ENCODE results near the gene EQTN. TPM values are rescaled to one million over a fixed set of nuclear protein-coding genes. Genes with fewer than 3 reads are reported as not detected.

The EQTN gene
- total RNA-seq, 5 donors from 2014 or later (not counting 1 experiment from before 2014, with no cell fraction given), result not detected

DNA sequence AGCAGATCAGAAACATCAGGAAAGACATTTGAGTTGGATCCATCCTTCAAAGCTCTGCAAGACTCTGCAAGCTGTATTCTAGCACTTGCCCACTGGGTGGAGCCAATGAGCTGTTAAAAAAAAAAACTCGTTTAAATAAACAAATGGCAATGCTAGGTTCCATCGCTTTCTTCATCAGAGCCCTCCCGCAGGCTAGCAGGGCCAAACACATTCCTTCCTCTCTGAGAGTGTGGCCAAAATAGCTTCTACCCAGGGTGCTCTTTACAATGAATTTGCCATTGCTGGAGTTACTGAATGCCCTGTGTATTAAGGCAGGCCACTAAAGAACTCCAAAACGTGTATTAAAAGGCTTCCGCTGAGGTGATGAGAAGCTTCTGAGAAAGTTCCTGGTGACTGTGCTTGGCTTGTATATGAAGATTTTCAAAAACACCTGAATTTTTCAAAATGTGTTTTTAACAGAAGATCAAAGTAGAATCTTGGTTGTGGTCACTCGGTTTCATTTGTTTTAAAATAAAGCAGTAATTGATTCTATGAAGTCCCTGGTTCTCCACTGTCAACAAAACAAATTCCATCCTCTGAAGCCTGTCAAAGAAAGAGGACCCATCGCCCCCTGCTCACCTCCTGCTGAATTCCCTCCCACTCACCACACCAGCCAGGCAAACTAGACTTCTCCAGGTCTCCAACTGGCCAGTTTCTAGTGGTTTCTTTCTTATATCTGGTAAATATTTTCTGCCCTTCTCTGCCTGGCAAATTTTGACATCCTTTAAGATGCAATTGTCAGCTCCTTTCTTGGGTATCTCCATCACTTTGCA is 36.5 kb upstream of the EQTN start:
- Mint-ChIP-seq H3K9me3 (no peaks in the 10 kb centered on the region), H3K27me3 (no peaks in the 10 kb centered on the region), H3K27ac (no peak overlapping the region), H3K4me1 (no peaks in the 10 kb centered on the region), H3K36me3 (no peaks in the 10 kb centered on the region), H3K4me3 (no peak overlapping the region)
- ChIA-PET CTCF (interaction anchor here (0.5 to 2.8 kb wide), 18 partner anchors 11 to 274 kb away, joined by 3 to 33 read pairs (median 4); partner anchors contain the start of genes MOB3B (in 2 of the 2) and IFNK (in 1 of the 2)), POLR2A (no interaction called here)
- DNase-seq (peak in 25 of 35 experiments; percentile 2 to 70 (median 16)), ATAC-seq (replicated peaks in 1 of 4) (peak in 3 of 4 experiments; percentile 41 to 66 (median 43))
- Histone ChIP-seq H3K36me3 (ENCODE audit: control insufficient read depth in 2 of 2, extremely low read depth in 1 of 2, insufficient read depth in 1 of 2, low read length in 1 of 2) (no peaks in the 10 kb centered on the region), H3K27me3 (replicated peaks in 1 of 2; ENCODE audit: control insufficient read depth in 2 of 2, extremely low read depth in 1 of 2, insufficient read depth in 2 of 2, low read length in 1 of 2) (no peaks in the 10 kb centered on the region), H3K27ac (ENCODE audit: low read length) (no peak overlapping the region), H3K9me3 (no peaks in the 10 kb centered on the region), H3K4me3 (ENCODE audit: control insufficient read depth in 1 of 2, extremely low read depth in 1 of 2, low read length in 1 of 2) (no peak overlapping the region), H3K4me1 (ENCODE audit: control insufficient read depth in 1 of 2, extremely low read depth in 1 of 2, insufficient read depth in 2 of 2, low read length in 2 of 2) (no peaks in the 10 kb centered on the region)
- 4% methylated on average over 4 of the region's 7 CpGs for WGBS (ENCODE audit: insufficient coverage)

DNA sequence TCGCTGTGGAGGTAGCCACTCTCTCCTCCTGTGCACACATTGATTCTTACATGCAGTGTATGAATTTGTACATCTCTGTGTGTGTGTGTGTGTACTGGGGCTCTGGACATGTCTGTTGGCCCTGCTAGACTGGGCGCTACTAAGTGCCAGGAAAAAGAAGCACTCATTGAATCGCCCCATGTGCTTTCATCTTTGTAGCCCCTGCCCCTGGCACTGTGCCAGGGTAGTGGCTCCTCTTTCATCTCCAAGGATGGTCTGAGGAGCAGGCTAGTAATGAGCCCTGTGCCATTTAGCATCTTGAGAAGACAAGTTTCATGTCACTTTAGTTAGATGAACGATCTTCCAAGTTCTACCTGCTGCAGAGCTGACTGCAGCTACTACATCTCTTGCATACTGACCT is 34.4 kb upstream of the EQTN start:
- Histone ChIP-seq H3K27me3 (replicated peaks in 1 of 2; ENCODE audit: control insufficient read depth in 2 of 2, extremely low read depth in 1 of 2, insufficient read depth in 2 of 2, low read length in 1 of 2) (no peaks in the 10 kb centered on the region), H3K4me3 (ENCODE audit: control insufficient read depth in 1 of 2, extremely low read depth in 1 of 2, low read length in 1 of 2) (no peak overlapping the region), H3K36me3 (ENCODE audit: control insufficient read depth in 2 of 2, extremely low read depth in 1 of 2, insufficient read depth in 1 of 2, low read length in 1 of 2) (no peaks in the 10 kb centered on the region), H3K27ac (ENCODE audit: low read length) (no peak overlapping the region), H3K4me1 (ENCODE audit: control insufficient read depth in 1 of 2, extremely low read depth in 1 of 2, insufficient read depth in 2 of 2, low read length in 2 of 2) (no peaks in the 10 kb centered on the region), H3K9me3 (no peaks in the 10 kb centered on the region)
- ChIA-PET CTCF (interaction anchor here (1.0 to 2.8 kb wide), 3 partner anchors 198 to 215 kb away, joined by 3 to 33 read pairs (median 14); partner anchors contain the start of gene MOB3B (in 1 of the 2)), POLR2A (no interaction called here)
- no peaks in the 10 kb centered on the region for H3K9me3 Mint-ChIP-seq
- no peaks in the 10 kb centered on the region for H3K36me3 Mint-ChIP-seq
- H3K27me3 Mint-ChIP-seq, result no peaks in the 10 kb centered on the region
- H3K4me3 Mint-ChIP-seq, result no peak overlapping the region
- 78% methylated on average over 2 of the region's 4 CpGs for WGBS (ENCODE audit: insufficient coverage)
- no peaks in the 10 kb centered on the region for H3K4me1 Mint-ChIP-seq
- DNase-seq, result no peak
- no peak overlapping the region for H3K27ac Mint-ChIP-seq
- ATAC-seq (replicated peaks in 1 of 4), result no peak

DNA sequence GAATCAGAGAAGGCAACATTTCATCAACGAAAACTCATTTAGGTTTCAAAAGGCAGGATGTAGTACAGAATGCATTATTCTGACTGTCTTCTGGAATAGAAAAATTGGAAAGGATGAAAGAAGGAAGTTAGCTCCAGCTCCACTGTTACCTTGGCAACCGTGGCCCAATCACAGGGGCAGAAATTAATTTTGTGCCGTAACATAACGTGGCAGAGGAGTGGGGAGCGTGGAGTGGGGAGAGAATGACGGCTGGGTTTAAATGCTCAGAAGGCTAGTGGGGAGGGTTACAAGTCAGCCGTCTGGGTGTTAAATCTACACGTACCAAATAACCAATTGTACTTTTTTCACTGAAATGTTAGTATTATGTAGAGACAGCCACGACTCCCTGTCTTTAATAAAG is 32.3 kb upstream of the EQTN start:
- POLR2A ChIA-PET, result no interaction called here
- no peak overlapping the region for H3K27ac Mint-ChIP-seq
- DNase-seq (no peak), ATAC-seq (replicated peaks in 1 of 4) (no peak)
- no peaks in the 10 kb centered on the region for H3K4me1 Mint-ChIP-seq
- CTCF ChIA-PET, result interaction anchor here in 1 of 2 donors (0.8 kb wide), 1 partner anchor 201 kb away, joined by 3 read pairs; no protein-coding TSS in a partner anchor
- WGBS (ENCODE audit: insufficient coverage), result 53% methylated on average over 2 of the region's 9 CpGs
- H3K4me1 ChIP-seq (ENCODE audit: control insufficient read depth in 1 of 2, extremely low read depth in 1 of 2, insufficient read depth in 2 of 2, low read length in 2 of 2), result no peaks in the 10 kb centered on the region
- no peak overlapping the region for H3K4me3 Mint-ChIP-seq
- H3K9me3 ChIP-seq, result no peaks in the 10 kb centered on the region
- no peaks in the 10 kb centered on the region for H3K36me3 Mint-ChIP-seq
- H3K9me3 Mint-ChIP-seq, result no peaks in the 10 kb centered on the region
- no peak overlapping the region for H3K27ac ChIP-seq (ENCODE audit: low read length)
- H3K27me3 Mint-ChIP-seq, result peaks cover 0 to 10% of the 10 kb centered on the region in 2 donors
- no peaks in the 10 kb centered on the region for H3K36me3 ChIP-seq (ENCODE audit: control insufficient read depth in 2 of 2, extremely low read depth in 1 of 2, insufficient read depth in 1 of 2, low read length in 1 of 2)
- H3K4me3 ChIP-seq (ENCODE audit: control insufficient read depth in 1 of 2, extremely low read depth in 1 of 2, low read length in 1 of 2), result no peak overlapping the region
- H3K27me3 ChIP-seq (replicated peaks in 1 of 2; ENCODE audit: control insufficient read depth in 2 of 2, extremely low read depth in 1 of 2, insufficient read depth in 2 of 2, low read length in 1 of 2), result peaks cover 0 to 6% of the 10 kb centered on the region in 2 experiments

DNA sequence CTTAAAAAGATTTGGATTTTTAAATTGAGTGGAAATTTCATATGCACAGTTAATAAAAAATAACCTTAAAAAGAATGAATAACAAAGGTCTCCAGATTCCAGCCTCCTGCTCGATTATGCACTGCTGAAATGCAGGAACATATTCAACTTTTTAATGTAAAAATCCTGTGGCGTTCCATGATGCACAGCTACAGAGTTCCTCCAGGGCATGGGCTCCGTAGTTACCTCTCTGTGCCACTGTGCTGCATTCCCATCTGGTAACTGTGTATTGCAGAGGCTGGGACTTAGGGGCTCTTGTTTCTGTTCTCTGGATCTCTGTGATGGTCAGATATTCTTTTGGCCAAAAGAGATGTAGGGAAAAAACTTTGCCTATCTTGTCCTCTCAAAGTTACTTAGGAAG is 31.5 kb upstream of the EQTN start:
- Histone ChIP-seq H3K27me3 (replicated peaks in 1 of 2; ENCODE audit: control insufficient read depth in 2 of 2, extremely low read depth in 1 of 2, insufficient read depth in 2 of 2, low read length in 1 of 2) (peaks cover 0 to 11% of the 10 kb centered on the region in 2 experiments), H3K4me1 (ENCODE audit: control insufficient read depth in 1 of 2, extremely low read depth in 1 of 2, insufficient read depth in 2 of 2, low read length in 2 of 2) (no peaks in the 10 kb centered on the region), H3K9me3 (no peaks in the 10 kb centered on the region), H3K4me3 (ENCODE audit: control insufficient read depth in 1 of 2, extremely low read depth in 1 of 2, low read length in 1 of 2) (no peak overlapping the region), H3K27ac (ENCODE audit: low read length) (no peak overlapping the region), H3K36me3 (ENCODE audit: control insufficient read depth in 2 of 2, extremely low read depth in 1 of 2, insufficient read depth in 1 of 2, low read length in 1 of 2) (no peaks in the 10 kb centered on the region)
- H3K9me3 Mint-ChIP-seq, result no peaks in the 10 kb centered on the region
- H3K27me3 Mint-ChIP-seq, result peaks cover 0 to 16% of the 10 kb centered on the region in 2 donors
- no peaks in the 10 kb centered on the region for H3K36me3 Mint-ChIP-seq
- CTCF ChIA-PET, result interaction anchor here in 1 of 2 donors (1.2 kb wide), 1 partner anchor 12 kb away, joined by 3 read pairs; no protein-coding TSS in a partner anchor
- ATAC-seq (replicated peaks in 1 of 4) (no peak), DNase-seq (no peak)
- no peaks in the 10 kb centered on the region for H3K4me1 Mint-ChIP-seq
- no CpG with 5 or more reads among the region's 3 CpGs for WGBS (ENCODE audit: insufficient coverage)
- POLR2A ChIA-PET, result no interaction called here
- no peak overlapping the region for H3K27ac Mint-ChIP-seq
- H3K4me3 Mint-ChIP-seq, result no peak overlapping the region

DNA sequence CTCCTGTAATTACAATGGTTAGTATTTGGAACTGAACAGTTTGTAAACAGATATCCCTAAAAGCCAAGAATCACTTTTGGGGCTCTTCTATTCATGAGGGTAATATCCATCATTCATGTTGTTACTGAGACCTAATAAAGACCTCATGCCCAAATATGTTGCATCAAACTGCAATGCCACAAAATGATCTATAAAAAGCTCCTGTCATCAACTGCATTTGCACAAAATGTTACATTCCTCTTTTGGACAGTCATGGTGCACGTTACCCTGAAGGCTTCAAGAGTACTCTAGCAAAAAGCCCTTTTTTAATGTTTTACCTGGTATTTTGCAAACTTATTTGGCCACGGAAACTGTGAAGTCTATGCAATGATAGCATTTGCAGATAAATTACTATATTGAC is 14.2 kb upstream of the EQTN start:
- Histone ChIP-seq H3K9me3 (no peaks in the 10 kb centered on the region), H3K27ac (ENCODE audit: low read length) (no peak overlapping the region), H3K36me3 (ENCODE audit: control insufficient read depth in 2 of 2, extremely low read depth in 1 of 2, insufficient read depth in 1 of 2, low read length in 1 of 2) (no peaks in the 10 kb centered on the region), H3K4me3 (ENCODE audit: control insufficient read depth in 1 of 2, extremely low read depth in 1 of 2, low read length in 1 of 2) (no peak overlapping the region), H3K4me1 (ENCODE audit: control insufficient read depth in 1 of 2, extremely low read depth in 1 of 2, insufficient read depth in 2 of 2, low read length in 2 of 2) (no peaks in the 10 kb centered on the region), H3K27me3 (replicated peaks in 1 of 2; ENCODE audit: control insufficient read depth in 2 of 2, extremely low read depth in 1 of 2, insufficient read depth in 2 of 2, low read length in 1 of 2) (no peaks in the 10 kb centered on the region)
- H3K4me1 Mint-ChIP-seq, result no peaks in the 10 kb centered on the region
- no peaks in the 10 kb centered on the region for H3K36me3 Mint-ChIP-seq
- H3K4me3 Mint-ChIP-seq, result no peak overlapping the region
- no peak for DNase-seq
- H3K9me3 Mint-ChIP-seq, result no peaks in the 10 kb centered on the region
- ChIA-PET POLR2A (no interaction called here), CTCF (no interaction called here)
- no peak overlapping the region for H3K27ac Mint-ChIP-seq
- ATAC-seq (replicated peaks in 1 of 4), result no peak
- H3K27me3 Mint-ChIP-seq, result peaks cover 4 to 9% of the 10 kb centered on the region in 2 donors
- no CpG with 5 or more reads among the region's 2 CpGs for WGBS (ENCODE audit: insufficient coverage)

DNA sequence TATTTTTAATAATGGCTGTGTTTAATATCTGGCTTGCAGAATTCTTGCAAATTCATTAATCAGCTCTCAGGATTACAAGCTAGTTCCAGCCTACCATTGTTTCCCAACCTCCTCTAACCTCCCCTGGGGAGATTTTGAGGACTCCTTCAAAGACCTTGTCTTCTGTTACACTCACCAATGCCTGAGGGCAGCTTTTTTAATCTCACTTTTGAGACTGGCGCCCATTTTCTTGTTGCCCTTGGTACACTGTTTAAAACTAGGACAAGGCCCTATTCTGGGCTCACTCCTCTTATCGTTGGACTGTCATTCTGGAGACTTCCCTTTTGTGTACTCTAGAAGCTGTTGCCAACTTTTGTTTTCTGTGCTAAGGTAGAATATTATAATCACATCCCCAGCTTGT is 13.6 kb upstream of the EQTN start:
- H3K4me1 Mint-ChIP-seq, result no peaks in the 10 kb centered on the region

More for the DNA sequence above, 13.6 kb upstream of the EQTN start:
- Mint-ChIP-seq H3K36me3 (no peaks in the 10 kb centered on the region), H3K27me3 (peaks cover 4 to 8% of the 10 kb centered on the region in 2 donors), H3K4me3 (no peak overlapping the region), H3K27ac (no peak overlapping the region), H3K9me3 (no peaks in the 10 kb centered on the region)
- no peak for DNase-seq
- no peaks in the 10 kb centered on the region for H3K9me3 ChIP-seq
- no peak overlapping the region for H3K4me3 ChIP-seq (ENCODE audit: control insufficient read depth in 1 of 2, extremely low read depth in 1 of 2, low read length in 1 of 2)
- ATAC-seq (replicated peaks in 1 of 4), result no peak
- H3K27me3 ChIP-seq (replicated peaks in 1 of 2; ENCODE audit: control insufficient read depth in 2 of 2, extremely low read depth in 1 of 2, insufficient read depth in 2 of 2, low read length in 1 of 2), result no peaks in the 10 kb centered on the region
- H3K27ac ChIP-seq (ENCODE audit: low read length), result no peak overlapping the region
- no CpG with 5 or more reads among the region's 2 CpGs for WGBS (ENCODE audit: insufficient coverage)
- no peaks in the 10 kb centered on the region for H3K36me3 ChIP-seq (ENCODE audit: control insufficient read depth in 2 of 2, extremely low read depth in 1 of 2, insufficient read depth in 1 of 2, low read length in 1 of 2)
- CTCF ChIA-PET, result no interaction called here
- POLR2A ChIA-PET, result no interaction called here
- H3K4me1 ChIP-seq (ENCODE audit: control insufficient read depth in 1 of 2, extremely low read depth in 1 of 2, insufficient read depth in 2 of 2, low read length in 2 of 2), result no peaks in the 10 kb centered on the region
